Stomach smooth muscle (tissue), 2 donors: ENCODE measurements around the gene BCL7C.
A peak's percentile ranks its signal among the peaks of the same experiment; 100 is the strongest.
"Not testable (repeated sequence)": the region's sequence is repeated elsewhere in the genome, so short reads cannot be mapped to it uniquely, and the experiment has no call there.

Source experiments
- H3K27ac ChIP-seq: one replicate; pipeline ENCODE4 v1.7.0; 2013; ENCODE audit warnings: mild to moderate bottlenecking, low read length, inconsistent platforms
- H3K27me3 ChIP-seq, 2 donors: one replicate each; pipeline ENCODE4 v1.7.0; 2013; ENCODE audit warnings: low read length in 2 of 2; ENCODE audit not compliant: insufficient read depth in 2 of 2, control insufficient read depth in 1 of 2
- H3K36me3 ChIP-seq, 2 donors: one replicate each; pipeline ENCODE4 v1.7.0; 2013; ENCODE audit warnings: low read length in 2 of 2; ENCODE audit not compliant: control insufficient read depth in 2 of 2, insufficient read depth in 2 of 2
- H3K4me1 ChIP-seq: one replicate; pipeline ENCODE4 v1.7.0; 2013; ENCODE audit warnings: low read length; ENCODE audit not compliant: control insufficient read depth, insufficient read depth
- H3K4me3 ChIP-seq, 2 donors: one replicate each; pipeline ENCODE4 v1.7.0; 2013; ENCODE audit warnings: low read length in 2 of 2
- H3K9ac ChIP-seq, 2 donors: one replicate each; pipeline ENCODE4 v1.7.0; 2013; ENCODE audit warnings: low read length in 2 of 2, mild to moderate bottlenecking in 1 of 2
- H3K9me3 ChIP-seq, 2 donors: one replicate each; pipeline ENCODE4 v1.7.0; 2013; ENCODE audit warnings: low read length in 2 of 2; ENCODE audit not compliant: control insufficient read depth in 2 of 2
- donor health status: healthy.
- donor health status: Pancreatic carcinoma.

Gene BCL7C

GRCh38 chr16:30876867-30877266 is 17.0 kb downstream of the BCL7C start:
- peaks cover 24% of the 10 kb centered on the region for H3K4me1 ChIP-seq
- H3K36me3 ChIP-seq = peaks cover 6 to 10% of the 10 kb centered on the region in 2 donors
- H3K27me3 ChIP-seq = no peaks in the 10 kb centered on the region
- no peaks in the 10 kb centered on the region for H3K9me3 ChIP-seq
- peak overlapping the region; percentile 89 for H3K27ac ChIP-seq
- H3K4me3 ChIP-seq = peak overlapping the region; percentile 67 to 92
- H3K9ac ChIP-seq = peak overlapping the region; percentile 95 to 96

- peaks cover 24% of the 10 kb centered on the region for H3K4me1 ChIP-seq
- H3K27me3 ChIP-seq = no peaks in the 10 kb centered on the region
- H3K9me3 ChIP-seq = no peaks in the 10 kb centered on the region
- H3K36me3 ChIP-seq = peaks cover 6 to 8% of the 10 kb centered on the region in 2 donors
- peak overlapping the region; percentile 95 to 96 for H3K9ac ChIP-seq
- peak overlapping the region; percentile 89 for H3K27ac ChIP-seq
- H3K4me3 ChIP-seq = peak overlapping the region; percentile 67 to 92
Observed at GRCh38 chr16:30875871-30876801, 17.7 kb downstream of the BCL7C start.

- Histone ChIP-seq H3K27me3 (no peaks in the 10 kb centered on the region), H3K9me3 (no peaks in the 10 kb centered on the region), H3K4me3 (peak overlapping the region; percentile 67 to 92), H3K27ac (peak overlapping the region; percentile 89), H3K4me1 (peaks cover 24% of the 10 kb centered on the region), H3K9ac (peak overlapping the region; percentile 95 to 96), H3K36me3 (peaks cover 6 to 8% of the 10 kb centered on the region in 2 donors)
Observed at GRCh38 chr16:30874821-30875717, 18.8 kb downstream of the BCL7C start.

GRCh38 chr16:30874244-30874820 is 19.5 kb downstream of the BCL7C start:
- Histone ChIP-seq H3K9me3 (no peaks in the 10 kb centered on the region), H3K36me3 (peaks cover 6% of the 10 kb centered on the region in 2 donors), H3K4me1 (peaks cover 24% of the 10 kb centered on the region), H3K27me3 (no peaks in the 10 kb centered on the region), H3K27ac (peak overlapping the region; percentile 89), H3K4me3 (peak overlapping the region; percentile 67 to 92), H3K9ac (peak overlapping the region; percentile 95 to 96)

GRCh38 chr16:30870904-30871303 is 23.0 kb downstream of the BCL7C start:
- H3K27ac ChIP-seq = no peak overlapping the region
- H3K4me1 ChIP-seq = peaks cover 11% of the 10 kb centered on the region
- H3K36me3 ChIP-seq = no peaks in the 10 kb centered on the region
- no peaks in the 10 kb centered on the region for H3K27me3 ChIP-seq
- H3K9me3 ChIP-seq = no peaks in the 10 kb centered on the region
- H3K4me3 ChIP-seq = no peak overlapping the region
- no peak overlapping the region for H3K9ac ChIP-seq

GRCh38 chr16:30867747-30868146 is 26.1 kb downstream of the BCL7C start:
- no peak overlapping the region for H3K4me3 ChIP-seq
- peaks cover 2% of the 10 kb centered on the region for H3K4me1 ChIP-seq
- no peaks in the 10 kb centered on the region for H3K36me3 ChIP-seq
- H3K9ac ChIP-seq = no peak overlapping the region
- H3K27me3 ChIP-seq = no peaks in the 10 kb centered on the region
- no peak overlapping the region for H3K27ac ChIP-seq
- H3K9me3 ChIP-seq = no peaks in the 10 kb centered on the region

GRCh38 chr16:30866031-30866430 is 27.8 kb downstream of the BCL7C start:
- Histone ChIP-seq H3K9me3 (no peaks in the 10 kb centered on the region), H3K4me1 (peaks cover 2% of the 10 kb centered on the region), H3K4me3 (no peak overlapping the region), H3K27ac (no peak overlapping the region), H3K36me3 (no peaks in the 10 kb centered on the region), H3K27me3 (no peaks in the 10 kb centered on the region), H3K9ac (no peak overlapping the region)

- not testable (repeated sequence) for H3K9me3 ChIP-seq, H3K9ac ChIP-seq, H3K4me1 ChIP-seq
Observed at GRCh38 chr16:30863178-30863577, 30.7 kb downstream of the BCL7C start.

GRCh38 chr16:30860729-30861128 is 33.1 kb downstream of the BCL7C start:
- not testable (repeated sequence) for H3K36me3 ChIP-seq, H3K4me1 ChIP-seq, H3K27me3 ChIP-seq, H3K9ac ChIP-seq, H3K27ac ChIP-seq, H3K4me3 ChIP-seq, H3K9me3 ChIP-seq

More at GRCh38 chr16:30863178-30863577, 30.7 kb downstream of the BCL7C start:
- H3K27me3 ChIP-seq, H3K36me3 ChIP-seq, H3K27ac ChIP-seq, H3K4me3 ChIP-seq: not testable (repeated sequence)

GRCh38 chr16:30858829-30859423 is 35.0 kb downstream of the BCL7C start:
- no peaks in the 10 kb centered on the region for H3K4me1 ChIP-seq
- H3K36me3 ChIP-seq = no peaks in the 10 kb centered on the region
- no peaks in the 10 kb centered on the region for H3K9me3 ChIP-seq
- no peak overlapping the region for H3K4me3 ChIP-seq
- no peaks in the 10 kb centered on the region for H3K27me3 ChIP-seq
- H3K9ac ChIP-seq = no peak overlapping the region
- no peak overlapping the region for H3K27ac ChIP-seq
